GM03348 (cell line): ENCODE data around the gene MYO7B.

Source experiments
- DNase-seq: peaks from one replicate; pipeline ENCODE4 v3.0.0; 2012; ENCODE audit warnings: low spot score

The MYO7B gene

GRCh38 chr2:127535422-127535901, at the start of gene MYO7B:
Gene MYO7B, plus strand, starts transcription at chr2:127535683. Its CDS starts 24,040 bp downstream, at chr2:127559723.
- no peak for DNase-seq

GRCh38 chr2:127485694-127486071, 49.8 kb upstream of the MYO7B start:
- DNase-seq: no peak

DNA sequence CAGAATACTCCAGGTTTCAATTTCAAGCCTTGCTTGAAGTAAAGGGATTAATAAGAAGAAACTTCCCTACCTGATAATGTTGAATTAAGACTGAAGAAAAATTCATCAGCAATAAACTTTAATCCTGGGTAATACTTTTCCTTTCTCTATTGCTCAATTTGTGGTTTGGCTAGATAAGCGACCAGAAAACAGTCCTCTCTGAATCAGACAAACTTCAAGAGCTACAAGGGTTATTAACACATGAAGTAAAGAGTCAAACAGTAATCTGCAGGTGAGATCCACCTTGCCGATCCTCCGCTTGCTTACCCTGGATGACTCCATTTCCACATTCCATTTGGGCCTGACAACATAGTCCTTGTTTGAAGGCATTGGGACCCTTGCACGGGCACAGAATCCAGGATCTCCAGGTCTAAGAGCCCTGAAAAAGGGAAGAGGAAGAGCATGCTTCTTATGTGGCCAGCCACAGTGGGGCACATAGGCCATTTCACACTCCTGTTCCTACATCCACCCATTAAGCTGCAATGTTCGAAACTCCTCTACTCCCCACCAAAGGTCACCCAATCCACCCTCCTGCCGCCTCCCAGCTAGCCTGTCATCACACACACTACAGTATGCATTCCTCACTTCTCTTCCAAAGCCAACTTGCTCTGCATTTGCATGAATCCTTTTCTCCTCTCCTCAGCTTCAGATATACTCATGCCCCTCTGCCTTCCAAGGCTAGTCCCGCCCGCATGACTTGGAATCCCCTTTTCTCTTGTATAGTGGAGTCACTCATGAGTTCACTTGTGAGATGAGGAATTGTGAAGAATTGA, 49.0 kb upstream of the MYO7B start:
- DNase-seq: peak; percentile 52

DNA sequence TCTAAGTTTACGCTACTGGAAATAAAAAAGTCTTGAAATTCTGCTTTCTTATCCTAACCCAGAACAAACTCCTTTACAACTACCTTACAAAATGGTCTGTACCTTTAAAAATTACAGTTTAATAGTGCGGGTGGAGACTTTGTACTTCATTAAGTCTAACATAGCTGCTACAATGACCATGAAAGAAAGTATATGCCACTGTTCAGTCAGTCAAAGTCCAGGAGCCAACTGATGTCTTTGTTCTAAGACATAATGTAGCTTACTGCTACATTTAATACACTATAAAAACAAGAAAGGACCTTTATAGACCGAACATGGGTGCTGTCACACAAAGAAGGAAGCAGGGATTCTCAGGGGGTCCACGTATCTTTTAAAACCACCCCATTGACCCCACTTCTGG, 45.2 kb upstream of the MYO7B start:
- DNase-seq: no peak

GRCh38 chr2:127498386-127498785, 37.1 kb upstream of the MYO7B start:
- DNase-seq: no peak

- DNase-seq: no peak
These were observed 32.0 kb upstream of the MYO7B start for GRCh38 chr2:127503491-127503890.

- no peak for DNase-seq
These were observed 30.7 kb upstream of the MYO7B start for GRCh38 chr2:127504552-127505430.

- no peak for DNase-seq
These were observed 29.0 kb upstream of the MYO7B start for GRCh38 chr2:127506510-127506909.

DNA sequence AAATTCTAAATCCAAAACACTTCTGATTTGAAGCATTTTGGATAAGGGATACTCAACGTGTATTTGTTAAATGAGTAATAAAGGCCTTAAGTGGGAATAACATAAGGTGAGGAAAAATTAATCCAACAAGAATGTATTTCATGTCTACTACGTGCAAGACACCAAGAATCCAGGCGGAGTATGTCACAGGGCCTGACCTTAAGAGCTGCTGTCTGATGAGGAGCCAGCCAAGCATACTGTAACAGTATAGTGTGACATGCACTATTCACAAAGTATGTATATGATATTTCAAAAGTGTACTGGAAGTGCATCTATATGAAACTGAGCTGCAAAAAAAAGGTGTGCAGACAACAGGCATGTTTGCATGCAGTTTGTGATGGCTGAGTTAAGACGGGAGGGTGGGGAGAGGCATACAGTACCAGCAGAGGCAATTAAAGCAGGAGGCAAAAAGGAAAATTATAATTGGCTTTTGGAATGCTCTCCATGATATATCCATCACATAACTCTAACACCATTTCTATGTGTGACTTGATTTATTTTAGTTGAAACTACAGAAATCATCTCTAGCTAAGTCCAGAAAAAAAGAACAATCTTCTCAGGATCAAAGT, 27.4 kb upstream of the MYO7B start:
- DNase-seq: no peak

- peak; percentile 91 for DNase-seq
These were observed 26.9 kb upstream of the MYO7B start for GRCh38 chr2:127508631-127509034.

DNA sequence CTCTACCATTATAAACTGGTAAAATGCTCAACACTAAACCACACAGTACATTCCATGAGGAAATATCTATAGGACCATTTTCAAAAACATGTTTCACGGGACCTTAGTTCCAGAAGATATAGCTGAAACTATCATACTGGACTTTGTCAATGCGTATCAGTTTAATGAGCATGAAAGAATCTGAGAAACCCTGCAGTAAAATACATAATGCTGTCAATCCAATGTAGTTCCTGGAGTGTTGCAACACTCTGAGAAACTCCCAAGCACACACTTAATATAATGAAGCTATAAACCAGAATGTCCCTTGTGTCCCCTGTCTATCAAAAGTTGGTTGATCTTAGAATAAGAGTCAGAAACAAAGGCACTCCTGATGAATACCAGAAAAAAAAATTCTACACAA, 25.4 kb upstream of the MYO7B start:
- no peak for DNase-seq

DNA sequence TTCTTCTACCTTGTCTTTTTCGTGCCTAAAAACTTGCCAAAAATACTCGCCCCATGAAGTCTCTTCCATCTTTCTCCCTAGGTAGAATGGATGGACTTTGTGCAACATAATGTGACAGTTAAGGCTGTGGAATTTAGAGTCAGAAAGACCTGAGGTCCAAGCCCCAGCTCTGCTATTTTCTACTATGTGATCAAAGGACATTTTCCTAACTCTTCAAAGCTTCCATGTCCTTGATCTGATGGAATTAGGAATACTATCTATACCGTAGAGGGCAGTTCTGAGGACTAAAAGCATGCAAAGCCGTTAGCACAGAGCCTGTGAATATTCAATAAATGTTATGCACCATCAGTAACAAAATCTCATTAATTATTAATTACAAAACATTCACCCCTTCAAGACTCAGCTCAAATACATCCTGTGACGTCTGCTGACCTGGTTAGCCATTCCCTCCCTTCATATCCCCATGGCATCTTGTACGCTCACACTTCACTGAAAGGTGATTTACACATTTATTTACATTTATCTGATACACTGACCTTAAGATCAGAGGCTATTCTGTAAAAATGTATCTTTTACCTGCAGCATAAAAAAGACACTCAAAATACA, 24.3 kb upstream of the MYO7B start:
- DNase-seq: no peak

DNA sequence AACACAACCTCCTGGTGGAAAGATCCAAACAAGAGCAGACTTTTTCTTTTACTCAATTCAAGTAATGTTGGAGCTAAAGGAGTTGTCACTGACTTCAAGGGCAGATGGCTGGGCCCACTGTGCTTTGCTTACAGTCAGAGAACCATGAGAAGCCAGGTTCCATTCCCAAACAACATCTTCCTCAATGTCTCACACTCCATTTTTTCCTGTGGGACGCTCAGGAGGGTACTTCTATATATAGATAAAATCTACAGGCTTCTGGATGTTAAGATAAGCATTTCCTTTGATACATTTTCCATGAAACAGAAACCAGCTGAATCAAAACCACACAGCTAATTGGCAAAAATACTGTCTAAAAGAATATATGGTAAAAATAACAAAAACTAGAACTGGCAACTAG, 23.6 kb upstream of the MYO7B start:
- no peak for DNase-seq

- DNase-seq: no peak
These were observed 23.1 kb upstream of the MYO7B start for GRCh38 chr2:127512362-127512761.

DNA sequence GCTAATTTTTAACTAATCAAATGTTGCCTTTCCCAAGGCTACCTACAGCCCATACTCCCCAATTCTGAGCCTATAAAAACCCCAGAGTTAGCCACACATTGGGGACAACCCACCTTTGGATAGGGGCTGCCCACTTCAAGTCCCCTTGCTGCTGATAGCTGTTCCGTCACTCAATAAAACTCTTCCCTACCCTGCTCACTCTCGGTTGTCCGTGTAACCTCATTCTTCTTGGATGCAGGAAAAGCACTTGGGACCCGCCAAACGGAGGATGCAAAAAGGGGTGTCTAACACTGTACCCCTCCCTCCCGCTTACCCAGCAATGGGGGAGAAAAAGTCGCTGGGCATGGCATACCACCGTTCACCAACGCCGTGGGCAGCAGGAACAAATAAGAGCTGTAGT, 21.4 kb upstream of the MYO7B start:
- DNase-seq: no peak

DNA sequence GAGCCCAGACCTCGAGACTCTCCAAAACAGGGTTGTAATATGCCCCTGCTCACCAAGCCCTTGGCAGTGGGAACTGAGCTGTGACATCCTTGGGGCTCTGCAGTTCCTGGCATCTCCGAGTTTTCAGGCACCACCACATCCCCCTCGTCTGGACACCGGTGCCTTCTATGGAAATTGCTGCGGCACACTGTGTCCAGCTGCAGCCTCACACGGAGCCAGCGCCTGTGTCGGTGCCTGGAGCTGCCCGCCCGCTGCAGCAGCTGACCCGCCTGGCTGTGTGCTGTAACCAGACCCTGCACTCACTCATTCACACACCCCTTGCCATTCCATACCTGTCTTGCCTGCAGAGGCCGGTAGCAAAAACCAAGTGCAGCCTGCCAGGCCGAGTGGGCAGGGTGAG, 21.0 kb upstream of the MYO7B start:
- no peak for DNase-seq

DNA sequence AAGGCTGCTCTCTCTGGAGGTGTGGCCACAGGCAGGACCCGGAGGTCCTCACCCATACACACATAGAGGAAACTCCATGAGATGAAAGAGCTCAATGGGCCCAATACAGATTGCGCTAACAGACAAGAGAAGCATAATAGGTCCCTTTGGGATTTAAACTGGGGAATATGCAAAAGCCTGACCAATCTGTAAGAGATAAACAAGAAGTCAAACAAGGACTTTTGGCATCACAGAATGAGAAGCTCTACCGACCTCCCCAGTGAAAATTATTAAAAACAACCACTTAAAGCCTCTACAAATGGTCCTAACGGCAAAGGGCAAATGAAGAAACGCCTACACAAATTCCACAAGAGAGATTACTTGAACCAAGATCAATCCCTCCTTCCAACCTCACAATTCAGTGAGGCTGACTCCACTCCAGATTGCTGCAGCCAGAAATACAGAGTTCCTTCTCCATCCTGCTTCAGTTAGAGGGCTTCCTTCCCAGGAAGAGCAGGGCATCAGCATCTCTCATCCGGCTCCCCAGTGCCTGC, 20.0 kb upstream of the MYO7B start:
- peak; percentile 52 for DNase-seq

GRCh38 chr2:127516041-127516762, 19.3 kb upstream of the MYO7B start:
- DNase-seq: peak; percentile 73

DNA sequence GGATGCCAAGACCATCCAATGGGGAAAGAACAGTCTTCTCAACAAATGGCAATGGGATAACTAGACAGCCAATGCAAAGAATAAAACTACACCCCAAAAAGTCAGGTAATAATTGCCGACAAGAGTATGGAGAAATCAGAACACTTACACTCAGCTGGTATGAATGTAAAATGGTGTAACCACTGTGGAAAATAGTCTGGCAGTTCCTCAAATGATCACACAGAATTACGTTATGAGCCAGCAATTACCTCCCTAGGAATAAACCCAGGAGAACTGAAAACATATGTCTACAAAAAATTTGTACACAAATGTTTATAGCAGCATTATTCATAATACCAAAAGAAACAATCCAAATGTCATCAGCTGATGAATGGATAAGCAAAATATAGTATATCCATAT, 18.0 kb upstream of the MYO7B start:
- DNase-seq: no peak

GRCh38 chr2:127520424-127520823, 15.1 kb upstream of the MYO7B start:
- no peak for DNase-seq

DNA sequence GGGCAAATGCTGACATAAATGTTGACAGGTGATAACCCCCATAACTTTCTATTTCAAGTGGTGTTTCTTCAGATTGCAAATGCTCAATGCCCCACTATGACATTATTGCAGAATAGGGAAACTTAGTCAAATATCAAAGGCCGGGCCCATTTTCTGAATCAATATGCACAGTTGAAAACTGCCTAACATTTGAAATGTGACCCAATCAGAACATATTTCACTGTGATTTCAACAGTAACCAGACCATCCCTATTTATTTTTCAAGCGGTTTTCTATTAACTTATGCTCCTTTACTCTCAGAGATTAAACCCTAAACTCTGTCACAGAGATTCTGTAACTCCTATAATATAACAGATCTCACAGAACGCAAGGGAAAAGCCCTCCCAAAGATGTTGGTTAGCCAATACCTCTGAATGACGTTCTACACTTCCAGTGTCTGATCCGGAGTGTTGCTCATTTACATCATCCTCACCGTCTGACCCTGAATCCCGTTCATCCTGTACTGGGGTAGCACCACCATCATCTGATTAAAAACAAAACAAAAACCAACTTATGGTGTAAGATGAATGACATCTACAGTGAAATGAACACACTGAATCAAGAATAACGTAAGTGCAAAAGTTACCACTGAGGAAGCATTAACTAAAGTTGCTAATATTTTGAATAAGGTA, 12.1 kb upstream of the MYO7B start:
- no peak for DNase-seq
